HG02852 (cell line): ENCODE data around the gene TLCD4.
"Not testable (repeated sequence)": the region's sequence is repeated elsewhere in the genome, so short reads cannot be mapped to it uniquely, and the experiment has no call there.

Experiments used
- ATAC-seq: cut with Tn5 transposase; IDR thresholded peaks from one replicate; pipeline ENCODE4 v1.9.1; 2021; ENCODE audit warnings: mild to moderate bottlenecking, moderate library complexity; ENCODE audit not compliant: unreplicated experiment

The TLCD4 gene

GRCh38 chr1:95145493-95145892, 28.3 kb downstream of the TLCD4 start:
- ATAC-seq, result no peak

GRCh38 chr1:95146637-95147036, 29.5 kb downstream of the TLCD4 start:
- ATAC-seq, result no peak

GRCh38 chr1:95154096-95154495, 36.9 kb downstream of the TLCD4 start:
- ATAC-seq, result no peak

GRCh38 chr1:95165569-95165968, 48.4 kb downstream of the TLCD4 start:
- not testable (repeated sequence) for ATAC-seq
